MM.1S (cell line): ENCODE data around the gene PARP8.

Source experiments
- DNase-seq: peaks from one replicate; pipeline ENCODE4 v3.0.0-alpha.2; 2015
- H2AFZ ChIP-seq: fragments of 300-600 bp; sonication (generic); 2 replicates; pipeline ENCODE4 v1.6.0; 2016; ENCODE audit warnings: antibody characterized with exemption, low read length
- H3F3A ChIP-seq: fragments of 300-600 bp; sonication (generic); 2 replicates; pipeline ENCODE4 v1.6.1; 2016; ENCODE audit warnings: mild to moderate bottlenecking, antibody characterized with exemption, low read length, moderate library complexity, mixed read lengths; ENCODE audit not compliant: insufficient read depth
- H3K27ac ChIP-seq: fragments of 300-600 bp; sonication (generic); 2 replicates; pipeline ENCODE4 v1.5.1; 2016; ENCODE audit warnings: mild to moderate bottlenecking, low read length
- H3K27me3 ChIP-seq: fragments of 300-600 bp; sonication (generic); replicated peaks from 2 replicates; pipeline ENCODE4 v1.6.0; 2016; ENCODE audit warnings: low read length; ENCODE audit not compliant: insufficient read depth
- H3K36me3 ChIP-seq: fragments of 300-600 bp; sonication (generic); replicated peaks from 2 replicates; pipeline ENCODE4 v1.6.1; 2016; ENCODE audit warnings: mild to moderate bottlenecking, low read length, mixed read lengths; ENCODE audit not compliant: insufficient read depth
- H3K4me1 ChIP-seq: fragments of 300-600 bp; sonication (generic); 2 replicates; pipeline ENCODE4 v1.6.1; 2016; ENCODE audit warnings: low read length, mixed read lengths
- H3K4me2 ChIP-seq: fragments of 300-600 bp; sonication (generic); 2 replicates; pipeline ENCODE4 v1.6.0; 2016; ENCODE audit warnings: low read depth, low read length
- H3K4me3 ChIP-seq: fragments of 300-600 bp; sonication (generic); 2 replicates; pipeline ENCODE4 v1.5.1; 2016; ENCODE audit warnings: low read length, mixed read lengths
- H3K79me2 ChIP-seq: fragments of 300-600 bp; sonication (generic); 2 replicates; pipeline ENCODE4 v1.6.1; 2016; ENCODE audit warnings: mixed run types, low read length, mixed read lengths
- H3K9ac ChIP-seq: fragments of 300-600 bp; sonication (generic); 2 replicates; pipeline ENCODE4 v1.6.1; 2016; ENCODE audit warnings: low read length, mixed read lengths
- H3K9me2 ChIP-seq: fragments of 300-600 bp; sonication (generic); replicated peaks from 2 replicates; pipeline ENCODE4 v1.6.1; 2016; ENCODE audit warnings: mild to moderate bottlenecking, low read length, mixed read lengths; ENCODE audit not compliant: insufficient read depth
- H3K9me3 ChIP-seq: fragments of 300-600 bp; sonication (generic); replicated peaks from 2 replicates; pipeline ENCODE4 v1.6.1; 2016; ENCODE audit warnings: mild to moderate bottlenecking, low read length, mixed read lengths; ENCODE audit not compliant: insufficient read depth
- H4K20me1 ChIP-seq: fragments of 300-600 bp; sonication (generic); 2 replicates; pipeline ENCODE4 v1.6.1; 2016; ENCODE audit warnings: mild to moderate bottlenecking, low read length, moderate library complexity, mixed read lengths; ENCODE audit not compliant: insufficient read depth
- CTCF ChIP-seq: fragments of 300-600 bp; sonication (generic); IDR thresholded peaks from 2 replicates; pipeline ENCODE4 v1.5.1; 2016; ENCODE audit warnings: antibody characterized with exemption, low read length, mixed read lengths
- EZH2 ChIP-seq: fragments of 300-600 bp; sonication (generic); optimal IDR thresholded peaks from 2 replicates; pipeline ENCODE3; 2017; ENCODE audit warnings: low read depth, mild to moderate bottlenecking, antibody characterized with exemption, low read length, mixed read lengths
- EZH2phosphoT487 ChIP-seq: fragments of 300-600 bp; sonication (generic); IDR thresholded peaks from 2 replicates; pipeline ENCODE4 v1.6.1; 2018; ENCODE audit warnings: antibody characterized with exemption, low read length

The PARP8 gene

GRCh38 chr5:50699737-50700136 is 33.3 kb downstream of the PARP8 start:
- Histone ChIP-seq H3K9me2 (no peaks in the 10 kb centered on the region), H4K20me1 (no peaks in the 10 kb centered on the region), H3K36me3 (no peaks in the 10 kb centered on the region), H3F3A (no peaks in the 10 kb centered on the region), H2AFZ (no peak overlapping the region), H3K4me2 (no peak overlapping the region), H3K4me1 (no peaks in the 10 kb centered on the region), H3K4me3 (no peak overlapping the region), H3K27me3 (no peaks in the 10 kb centered on the region), H3K27ac (no peak overlapping the region), H3K9ac (no peak overlapping the region), H3K9me3 (no peaks in the 10 kb centered on the region), H3K79me2 (peaks cover 47% of the 10 kb centered on the region)
- DNase-seq: no peak
- TF ChIP-seq CTCF: no peak
- TF ChIP-seq EZH2: no peak
- no peak for TF ChIP-seq EZH2phosphoT487

- H3K9me2 ChIP-seq: no peaks in the 10 kb centered on the region
- H3K4me2 ChIP-seq: no peak overlapping the region
- no peaks in the 10 kb centered on the region for H3K27me3 ChIP-seq
- no peaks in the 10 kb centered on the region for H4K20me1 ChIP-seq
- no peak overlapping the region for H3K4me3 ChIP-seq
- H3F3A ChIP-seq: no peaks in the 10 kb centered on the region
- H3K36me3 ChIP-seq: no peaks in the 10 kb centered on the region
- H3K4me1 ChIP-seq: no peaks in the 10 kb centered on the region
- no peak overlapping the region for H3K27ac ChIP-seq
- H3K9me3 ChIP-seq: no peaks in the 10 kb centered on the region
- no peak overlapping the region for H3K9ac ChIP-seq
- no peak for DNase-seq
- H3K79me2 ChIP-seq: peaks cover 43% of the 10 kb centered on the region
- H2AFZ ChIP-seq: no peak overlapping the region
- TF ChIP-seq EZH2 (no peak), CTCF (no peak)
Measured at GRCh38 chr5:50700706-50701105, 34.3 kb downstream of the PARP8 start.

GRCh38 chr5:50702615-50703366 is 36.4 kb downstream of the PARP8 start:
- no peaks in the 10 kb centered on the region for H4K20me1 ChIP-seq
- DNase-seq: no peak
- no peaks in the 10 kb centered on the region for H3K9me3 ChIP-seq
- peaks cover 39% of the 10 kb centered on the region for H3K79me2 ChIP-seq
- H3K27ac ChIP-seq: no peak overlapping the region
- no peaks in the 10 kb centered on the region for H3K27me3 ChIP-seq
- H3K9me2 ChIP-seq: no peaks in the 10 kb centered on the region
- H3K9ac ChIP-seq: no peak overlapping the region
- H3K4me2 ChIP-seq: no peak overlapping the region
- no peaks in the 10 kb centered on the region for H3K36me3 ChIP-seq
- H2AFZ ChIP-seq: no peak overlapping the region
- H3F3A ChIP-seq: no peaks in the 10 kb centered on the region
- H3K4me3 ChIP-seq: no peak overlapping the region
- TF ChIP-seq EZH2phosphoT487 (no peak), CTCF (no peak), EZH2 (no peak)
- no peaks in the 10 kb centered on the region for H3K4me1 ChIP-seq
